ENCODE results near the gene FBXL5. TPM values are rescaled to one million over a fixed set of nuclear protein-coding genes. Genes with fewer than 3 reads are reported as not detected.

Gene FBXL5
- total and polyA plus RNA-seq, 3 donors from 2014 or later, result 149 to 162 (median 153) TPM

DNA sequence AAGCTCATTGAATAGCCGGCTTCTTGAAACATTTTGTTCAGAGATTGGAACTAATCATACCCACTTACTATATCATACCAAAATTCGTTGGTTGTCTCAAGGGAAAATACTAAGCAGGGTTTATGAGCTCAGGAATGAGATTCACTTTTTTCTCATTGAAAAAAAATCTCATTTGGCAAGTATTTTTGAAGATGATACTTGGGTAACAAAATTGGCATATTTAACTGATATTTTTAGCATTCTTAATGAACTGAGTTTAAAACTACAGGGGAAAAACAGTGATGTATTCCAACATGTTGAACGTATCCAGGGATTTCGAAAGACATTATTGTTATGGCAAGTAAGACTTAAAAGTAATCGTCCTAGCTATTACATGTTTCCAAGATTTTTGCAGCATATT, 32.9 kb upstream of the FBXL5 start:
- no peak overlapping the region for H3K4me3 ChIP-seq
- H3K27ac ChIP-seq, result no peak overlapping the region
- H3K27me3 ChIP-seq, result no peaks in the 10 kb centered on the region
- DNase-seq, result no peak
- TF ChIP-seq, protein P1, sequence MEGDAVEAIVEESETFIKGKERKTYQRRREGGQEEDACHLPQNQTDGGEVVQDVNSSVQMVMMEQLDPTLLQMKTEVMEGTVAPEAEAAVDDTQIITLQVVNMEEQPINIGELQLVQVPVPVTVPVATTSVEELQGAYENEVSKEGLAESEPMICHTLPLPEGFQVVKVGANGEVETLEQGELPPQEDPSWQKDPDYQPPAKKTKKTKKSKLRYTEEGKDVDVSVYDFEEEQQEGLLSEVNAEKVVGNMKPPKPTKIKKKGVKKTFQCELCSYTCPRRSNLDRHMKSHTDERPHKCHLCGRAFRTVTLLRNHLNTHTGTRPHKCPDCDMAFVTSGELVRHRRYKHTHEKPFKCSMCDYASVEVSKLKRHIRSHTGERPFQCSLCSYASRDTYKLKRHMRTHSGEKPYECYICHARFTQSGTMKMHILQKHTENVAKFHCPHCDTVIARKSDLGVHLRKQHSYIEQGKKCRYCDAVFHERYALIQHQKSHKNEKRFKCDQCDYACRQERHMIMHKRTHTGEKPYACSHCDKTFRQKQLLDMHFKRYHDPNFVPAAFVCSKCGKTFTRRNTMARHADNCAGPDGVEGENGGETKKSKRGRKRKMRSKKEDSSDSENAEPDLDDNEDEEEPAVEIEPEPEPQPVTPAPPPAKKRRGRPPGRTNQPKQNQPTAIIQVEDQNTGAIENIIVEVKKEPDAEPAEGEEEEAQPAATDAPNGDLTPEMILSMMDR (IDR thresholded peaks at IDR 0.05), result no peak
- no peak for TF ChIP-seq POLR2A (IDR thresholded peaks at IDR 0.05)
- no peaks in the 10 kb centered on the region for H3K9me3 ChIP-seq
- intact Hi-C loops (cut with DNase I; ENCODE audit: low total_unique reads), result no loop called here
- 79 to 87% methylated on average over 5 of the region's 5 CpGs for WGBS, 2 donors
- H3K4me1 ChIP-seq, result no peaks in the 10 kb centered on the region
- H3K36me3 ChIP-seq (ENCODE audit: low read depth, missing control alignments), result no peaks in the 10 kb centered on the region

GRCh38 chr4:15684498-15684897, 29.3 kb upstream of the FBXL5 start:
- intact Hi-C loops (cut with DNase I; ENCODE audit: low total_unique reads), result no loop called here
- TF ChIP-seq, protein P1 (IDR thresholded peaks at IDR 0.05), result no peak
- TF ChIP-seq POLR2A (IDR thresholded peaks at IDR 0.05), result no peak
- Histone ChIP-seq H3K27me3 (no peaks in the 10 kb centered on the region), H3K36me3 (ENCODE audit: low read depth, missing control alignments) (no peaks in the 10 kb centered on the region), H3K4me3 (no peak overlapping the region), H3K9me3 (no peaks in the 10 kb centered on the region), H3K27ac (no peak overlapping the region), H3K4me1 (no peaks in the 10 kb centered on the region)
- 73 to 75% methylated on average over 1 of the region's 1 CpG for WGBS, 2 donors
- no peak for DNase-seq

- Histone ChIP-seq H3K9me3 (no peaks in the 10 kb centered on the region), H3K4me1 (no peaks in the 10 kb centered on the region), H3K36me3 (ENCODE audit: low read depth, missing control alignments) (no peaks in the 10 kb centered on the region), H3K4me3 (no peak overlapping the region), H3K27ac (no peak overlapping the region), H3K27me3 (no peaks in the 10 kb centered on the region)
- DNase-seq, result no peak
- TF ChIP-seq POLR2A (IDR thresholded peaks at IDR 0.05), result no peak
- TF ChIP-seq, protein P1 (IDR thresholded peaks at IDR 0.05), result no peak
- intact Hi-C loops (cut with DNase I; ENCODE audit: low total_unique reads), result no loop called here
- WGBS, 2 donors, result 50 to 60% methylated on average over 2 of the region's 2 CpGs
These were observed 28.0 kb upstream of the FBXL5 start for GRCh38 chr4:15683143-15683495.

DNA sequence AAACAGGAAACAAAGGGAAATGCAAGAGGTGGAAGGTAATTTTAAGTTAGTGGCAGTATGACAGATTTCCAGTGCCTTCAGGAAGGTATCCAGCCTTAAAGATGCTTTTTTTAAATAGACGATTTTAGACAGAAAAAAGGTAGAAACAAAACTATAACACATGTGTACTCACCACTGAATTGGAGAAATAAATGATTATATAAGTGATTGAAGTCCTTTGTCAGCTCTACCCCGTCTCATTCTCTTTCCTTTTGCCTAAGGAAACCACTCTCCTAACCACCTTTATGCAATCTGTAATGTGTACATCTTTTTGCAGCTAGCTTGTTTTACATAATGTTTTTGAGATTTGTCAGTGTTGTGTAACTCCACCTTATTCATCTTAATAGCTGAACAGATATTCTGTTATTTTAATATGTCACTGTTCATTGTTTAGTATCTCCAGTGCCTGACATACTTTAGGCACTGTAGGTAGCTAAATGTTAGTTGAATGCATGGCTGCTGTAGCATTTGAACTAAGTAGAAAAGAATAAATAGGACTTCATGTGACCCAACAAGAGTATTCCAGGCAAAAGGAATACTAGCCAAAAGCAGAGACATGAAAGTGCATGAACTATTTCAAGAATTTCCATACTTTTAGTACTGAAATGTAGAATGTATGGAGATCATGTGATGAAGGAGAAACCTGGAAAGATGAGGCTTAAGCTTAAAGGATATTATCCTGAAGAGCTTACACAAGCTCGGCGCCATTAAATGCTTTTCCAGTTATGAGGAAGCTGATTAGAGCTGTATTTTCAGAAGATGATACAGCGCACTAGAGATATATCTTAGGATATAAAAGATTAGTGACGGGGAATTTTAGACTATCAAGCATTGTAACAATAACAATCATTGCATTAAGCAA, 27.3 kb upstream of the FBXL5 start:
- Histone ChIP-seq H3K36me3 (ENCODE audit: low read depth, missing control alignments) (no peaks in the 10 kb centered on the region), H3K27ac (peak overlapping the region; percentile 75 to 90), H3K4me3 (peak overlapping the region; percentile 77 to 79), H3K4me1 (no peaks in the 10 kb centered on the region), H3K27me3 (no peaks in the 10 kb centered on the region), H3K9me3 (no peaks in the 10 kb centered on the region)
- TF ChIP-seq POLR2A (IDR thresholded peaks at IDR 0.05), result no peak
- TF ChIP-seq, protein P1 (IDR thresholded peaks at IDR 0.05), result no peak
- no peak for DNase-seq
- intact Hi-C loops (cut with DNase I; ENCODE audit: low total_unique reads), result no loop called here
- WGBS, 2 donors, result 20 to 28% methylated on average over 6 of the region's 6 CpGs
